Fibroblast of mammary gland (primary cell): ENCODE measurements around the gene HRC.

Experiments
- DNase-seq: peaks from one replicate; pipeline ENCODE4 v3.0.0-alpha.2; 2010; ENCODE audit warnings: low read depth
- H3K4me3 ChIP-seq: 2 replicates; pipeline ENCODE4 v1.5.1; 2011; ENCODE audit warnings: low read depth, mild to moderate bottlenecking, low read length, moderate library complexity; ENCODE audit not compliant: control insufficient read depth
- CTCF ChIP-seq: conservative IDR thresholded peaks from 2 replicates; pipeline ENCODE4 v1.5.1; 2011; ENCODE audit warnings: low read depth, low read length, inconsistent platforms; ENCODE audit not compliant: control insufficient read depth, insufficient read depth

HRC gene

GRCh38 chr19:49107625-49108459 lies 47.4 kb downstream of the HRC start:
- DNase-seq: no peak
- H3K4me3 ChIP-seq: no peak overlapping the region
- no peak for TF ChIP-seq CTCF

- no peak overlapping the region for H3K4me3 ChIP-seq
- TF ChIP-seq CTCF: peak; percentile 79
- peak; percentile 58 for DNase-seq
Measured at GRCh38 chr19:49106648-49107135, 48.5 kb downstream of the HRC start.

- DNase-seq: no peak
- H3K4me3 ChIP-seq: no peak overlapping the region
- TF ChIP-seq CTCF: no peak
Measured at GRCh38 chr19:49104229-49104864, 50.8 kb downstream of the HRC start.

- TF ChIP-seq CTCF: no peak
- no peak for DNase-seq
- no peak overlapping the region for H3K4me3 ChIP-seq
Measured at GRCh38 chr19:49103331-49104085, 51.7 kb downstream of the HRC start.

GRCh38 chr19:49102303-49102702 lies 52.9 kb downstream of the HRC start:
- H3K4me3 ChIP-seq: no peak overlapping the region
- no peak for TF ChIP-seq CTCF
- no peak for DNase-seq
